Epidermal melanocyte (primary cell): ENCODE measurements around the gene MAPK8.

Experiments
- DNase-seq: peaks from one replicate; pipeline ENCODE4 v3.0.0; 2011; ENCODE audit warnings: low spot score; ENCODE audit not compliant: insufficient read length

MAPK8 gene

GRCh38 chr10:48291190-48291589 is 15.3 kb upstream of the MAPK8 start:
- DNase-seq, result no peak

GRCh38 chr10:48292616-48293015 is 13.9 kb upstream of the MAPK8 start:
- DNase-seq, result no peak

GRCh38 chr10:48294431-48294830 is 12.0 kb upstream of the MAPK8 start:
- DNase-seq, result no peak

- DNase-seq, result no peak
Measured at GRCh38 chr10:48296576-48297098, 9.8 kb upstream of the MAPK8 start.

- no peak for DNase-seq
Measured at GRCh38 chr10:48299066-48299465, 7.4 kb upstream of the MAPK8 start.

- DNase-seq, result no peak
Measured at GRCh38 chr10:48299692-48300091, 6.8 kb upstream of the MAPK8 start.

- no peak for DNase-seq
Measured at GRCh38 chr10:48300556-48300955, 5.9 kb upstream of the MAPK8 start.

- DNase-seq, result no peak
Measured at GRCh38 chr10:48302515-48303476, 3.7 kb upstream of the MAPK8 start.

GRCh38 chr10:48305905-48306264 is 592 bp upstream of the MAPK8 start:
- no peak for DNase-seq

GRCh38 chr10:48306870-48307710 is 613 bp downstream of the MAPK8 start:
- peak; percentile 30 for DNase-seq

- DNase-seq, result no peak
Measured at GRCh38 chr10:48307711-48308018, 1.2 kb downstream of the MAPK8 start.

GRCh38 chr10:48309711-48310226 is 3.3 kb downstream of the MAPK8 start:
- no peak for DNase-seq

GRCh38 chr10:48314107-48314506 is 7.6 kb downstream of the MAPK8 start:
- DNase-seq, result no peak

- no peak for DNase-seq
Measured at GRCh38 chr10:48316236-48316635, 9.8 kb downstream of the MAPK8 start.

- DNase-seq, result no peak
Measured at GRCh38 chr10:48317321-48317990, 11.0 kb downstream of the MAPK8 start.

GRCh38 chr10:48322017-48322416 is 15.5 kb downstream of the MAPK8 start:
- no peak for DNase-seq

GRCh38 chr10:48324580-48324979 is 18.1 kb downstream of the MAPK8 start:
- DNase-seq, result no peak

GRCh38 chr10:48330269-48330668 is 23.8 kb downstream of the MAPK8 start:
- DNase-seq, result peak; percentile 62

- DNase-seq, result no peak
Measured at GRCh38 chr10:48331436-48331835, 25.0 kb downstream of the MAPK8 start.

- no peak for DNase-seq
Measured at GRCh38 chr10:48332166-48332870, 25.8 kb downstream of the MAPK8 start.

- DNase-seq, result no peak
Measured at GRCh38 chr10:48332871-48333216, 26.4 kb downstream of the MAPK8 start.
